ENCODE results near the gene TNFAIP1.
"Not testable (repeated sequence)": the region's sequence is repeated elsewhere in the genome, so short reads cannot be mapped to it uniquely, and the experiment has no call there.

The TNFAIP1 gene, protein sequence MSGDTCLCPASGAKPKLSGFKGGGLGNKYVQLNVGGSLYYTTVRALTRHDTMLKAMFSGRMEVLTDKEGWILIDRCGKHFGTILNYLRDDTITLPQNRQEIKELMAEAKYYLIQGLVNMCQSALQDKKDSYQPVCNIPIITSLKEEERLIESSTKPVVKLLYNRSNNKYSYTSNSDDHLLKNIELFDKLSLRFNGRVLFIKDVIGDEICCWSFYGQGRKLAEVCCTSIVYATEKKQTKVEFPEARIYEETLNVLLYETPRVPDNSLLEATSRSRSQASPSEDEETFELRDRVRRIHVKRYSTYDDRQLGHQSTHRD

DNA sequence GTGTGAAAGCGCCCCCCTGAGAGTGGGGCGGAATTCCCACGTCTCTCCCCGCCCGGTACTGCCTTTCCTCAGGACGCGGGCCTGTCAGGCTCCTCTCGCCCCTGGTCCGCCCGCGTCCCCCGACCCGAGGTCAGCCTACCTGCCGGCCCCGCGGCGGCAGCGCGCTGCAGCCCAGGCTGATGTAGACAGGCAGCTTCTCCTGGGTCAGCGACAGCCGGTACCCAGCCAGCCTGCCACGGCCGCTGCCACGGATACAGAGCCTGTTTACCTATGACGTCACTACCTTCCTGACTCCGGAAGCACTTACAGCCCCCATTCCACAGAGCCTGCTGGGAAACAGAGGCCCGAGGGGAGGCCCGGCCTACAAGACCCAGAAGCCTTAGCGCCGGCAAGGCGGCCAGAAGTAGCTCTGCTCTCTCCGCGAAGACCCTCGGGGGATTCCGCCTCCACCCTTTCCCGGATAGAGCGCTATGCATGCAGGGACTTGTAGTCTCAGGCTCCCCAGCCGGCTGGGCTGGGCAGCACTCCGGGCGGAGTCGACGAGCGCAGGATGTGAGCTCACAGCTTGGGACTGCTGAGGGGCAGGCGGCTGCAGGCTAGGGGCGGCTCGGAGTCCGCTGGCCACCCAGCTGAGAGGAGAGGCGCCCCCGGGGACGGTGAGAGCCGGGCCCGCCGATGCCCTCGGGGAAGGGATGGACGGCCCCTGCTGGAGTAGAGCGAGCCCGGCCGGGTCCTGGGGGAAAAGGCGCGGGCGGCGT is at the start of gene TNFAIP1, which contains the start of gene IFT20:
TNFAIP1 (plus strand) TSS at position 561 of the 758 bp plus-strand sequence. CDS start 3,761 bp downstream, outside the sequence.
IFT20 (minus strand) TSS at position 272 of the 758 bp plus-strand sequence. CDS start 3,487 bp downstream, outside the sequence.
- DNase-seq, result peak; percentile 99

DNA sequence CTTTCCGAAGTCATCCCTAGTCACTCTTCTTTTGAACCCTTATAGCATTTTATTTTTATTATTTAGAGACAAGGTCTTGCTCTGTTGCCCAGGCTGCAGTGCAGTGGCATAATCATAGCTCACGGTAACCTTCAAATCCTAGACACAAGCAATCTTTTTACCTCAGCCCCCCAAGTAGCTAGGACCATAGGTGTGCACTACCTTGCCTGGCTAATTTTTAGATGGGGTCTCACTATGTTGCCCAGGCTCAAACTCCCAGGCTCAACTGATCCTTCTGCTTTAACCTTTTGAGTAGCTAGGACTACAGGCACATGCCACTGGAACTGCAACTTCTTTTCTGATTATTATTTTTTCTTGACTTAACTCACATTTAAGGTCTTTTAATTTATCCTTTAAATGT is 49.6 kb upstream of the TNFAIP1 start:
- DNase-seq, result no peak

DNA sequence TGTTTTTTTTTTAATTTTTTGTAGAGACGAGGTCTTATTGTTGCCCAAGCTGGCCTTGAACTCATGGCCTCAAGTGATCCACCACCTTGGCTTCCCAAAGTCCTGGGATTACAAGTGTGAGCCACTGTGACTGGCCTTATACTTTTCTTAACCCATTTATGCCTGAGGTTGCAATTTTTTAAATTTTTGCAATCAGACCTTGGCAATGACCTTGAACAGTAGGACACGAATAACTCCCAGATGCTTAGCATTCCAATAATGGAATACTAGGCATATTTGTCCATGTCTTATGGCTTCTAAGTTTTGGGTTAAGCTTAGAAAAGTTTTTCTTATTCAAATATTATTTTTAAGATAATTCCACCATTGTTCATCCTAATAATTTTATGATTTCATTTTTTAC is 44.9 kb upstream of the TNFAIP1 start:
- no peak for DNase-seq

DNA sequence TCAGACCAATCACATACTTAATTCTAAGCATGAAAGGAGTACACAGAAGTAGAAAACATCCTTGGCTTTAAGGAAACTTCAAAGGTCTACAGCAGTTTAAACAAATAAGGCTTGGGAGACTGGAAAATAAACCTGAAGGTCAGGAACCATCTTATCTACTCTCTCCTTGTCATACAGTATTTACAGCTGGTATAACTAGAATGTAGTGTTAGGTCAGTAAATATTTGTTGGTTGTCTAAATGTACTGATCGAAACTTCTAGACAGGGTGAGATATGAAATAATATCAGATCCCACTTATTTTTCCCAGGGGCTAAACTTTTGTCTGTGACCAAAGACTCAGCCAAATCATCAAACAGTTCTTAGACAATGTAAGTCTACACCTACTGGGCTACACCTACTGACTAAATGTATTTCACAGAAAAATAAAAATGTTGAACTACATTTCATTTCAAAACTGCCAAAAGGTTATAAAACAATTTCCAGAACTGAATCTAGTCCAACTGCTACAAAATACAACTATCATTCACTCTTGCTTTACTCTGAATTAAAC is 43.7 kb upstream of the TNFAIP1 start:
- no peak for DNase-seq

DNA sequence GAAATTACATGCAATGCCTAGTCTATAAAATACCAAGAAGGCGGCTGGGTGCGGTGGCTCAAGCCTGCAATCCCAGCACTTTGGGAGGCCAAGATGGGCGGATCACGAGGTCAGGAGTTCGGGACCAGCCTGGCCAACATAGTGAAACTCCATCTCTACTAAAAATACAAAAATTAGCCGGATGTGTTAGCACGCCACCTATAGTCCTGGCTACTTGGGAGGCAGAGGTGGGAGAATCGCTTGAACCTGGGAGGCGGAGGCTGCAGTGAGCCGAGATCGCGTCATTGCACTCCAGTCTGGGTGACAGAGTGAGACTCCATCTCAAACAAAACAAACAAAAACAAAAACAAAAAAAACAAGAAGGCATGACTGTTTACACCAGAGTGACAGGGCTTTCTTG is 42.7 kb upstream of the TNFAIP1 start:
- DNase-seq, result not testable (repeated sequence)

DNA sequence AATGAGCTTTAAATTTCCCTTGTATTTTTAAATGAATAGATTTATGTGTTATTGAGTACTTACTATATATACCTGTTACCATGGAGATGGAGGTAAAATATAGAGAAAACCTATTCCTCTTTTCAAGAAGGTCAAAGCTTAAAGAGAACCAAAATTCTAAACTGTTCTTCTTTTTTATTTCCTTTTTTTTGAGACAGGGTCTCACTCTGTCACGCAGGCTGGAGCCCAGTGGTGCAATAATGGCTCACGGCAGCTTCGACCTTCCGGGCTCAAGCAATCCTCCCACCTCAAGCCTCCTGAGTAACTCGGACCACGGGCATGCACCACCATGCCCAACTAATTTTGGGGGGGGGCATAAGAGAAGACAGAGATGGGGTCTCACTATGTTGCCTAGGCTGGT is 41.6 kb upstream of the TNFAIP1 start:
- no peak for DNase-seq

DNA sequence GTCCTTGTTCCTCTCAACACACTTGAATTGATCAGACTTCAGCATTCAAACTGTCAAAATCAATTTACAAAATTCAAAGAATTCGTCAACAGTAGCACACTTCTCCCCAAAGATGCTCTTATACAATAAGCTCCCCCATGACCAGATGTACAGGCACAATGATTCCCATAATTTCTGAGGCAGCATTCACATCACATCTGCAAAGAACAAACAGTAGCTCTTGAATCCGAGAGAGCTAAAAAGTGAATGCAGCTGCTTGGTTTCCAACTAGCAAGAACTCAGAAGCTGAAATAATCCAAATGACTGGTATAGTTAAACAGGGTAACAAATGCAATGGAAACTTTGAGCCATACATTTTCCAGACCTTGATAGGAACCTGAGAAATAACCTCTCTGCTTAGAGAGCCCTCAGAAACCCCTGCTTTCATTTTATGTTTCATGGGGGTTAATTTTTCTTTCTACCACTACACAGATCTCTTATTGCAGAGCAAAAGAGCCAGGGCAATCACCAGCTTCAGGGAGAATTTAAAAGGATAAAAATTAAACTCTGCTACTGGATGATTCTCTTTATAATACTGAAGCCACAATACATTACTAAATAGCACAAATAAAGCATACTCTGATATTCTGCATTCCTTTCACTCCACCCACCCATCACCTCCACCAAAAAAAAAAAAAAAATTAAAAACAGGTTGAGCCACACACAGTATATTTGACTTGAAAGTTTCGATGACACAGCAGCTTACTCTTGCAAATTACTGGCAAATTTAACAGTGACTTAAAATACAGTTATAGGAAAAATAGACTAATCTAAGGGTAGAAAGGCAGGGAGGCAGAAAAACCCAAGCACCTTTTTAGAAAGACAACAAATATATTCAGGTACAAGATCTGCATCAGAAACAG is 39.6 kb upstream of the TNFAIP1 start:
- DNase-seq, result no peak

DNA sequence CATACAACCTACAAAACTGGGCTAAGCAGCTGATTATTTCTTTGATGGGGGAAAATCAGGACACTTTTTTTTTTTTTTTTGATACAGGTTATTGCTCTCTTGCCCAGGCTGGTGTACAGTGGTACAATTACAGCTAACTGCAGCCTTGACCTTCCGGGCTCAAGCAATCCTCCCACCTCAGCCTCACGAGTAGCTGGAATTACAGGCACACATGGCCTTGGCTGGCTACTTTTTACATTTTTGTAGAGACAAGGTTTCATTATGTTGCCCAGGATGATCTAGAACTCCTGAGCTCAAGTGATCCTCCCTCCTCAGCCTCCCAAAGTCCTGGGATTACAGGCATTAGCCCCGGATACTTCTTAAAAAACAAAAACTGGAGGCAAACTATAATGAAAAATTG is 37.1 kb upstream of the TNFAIP1 start:
- DNase-seq, result no peak

DNA sequence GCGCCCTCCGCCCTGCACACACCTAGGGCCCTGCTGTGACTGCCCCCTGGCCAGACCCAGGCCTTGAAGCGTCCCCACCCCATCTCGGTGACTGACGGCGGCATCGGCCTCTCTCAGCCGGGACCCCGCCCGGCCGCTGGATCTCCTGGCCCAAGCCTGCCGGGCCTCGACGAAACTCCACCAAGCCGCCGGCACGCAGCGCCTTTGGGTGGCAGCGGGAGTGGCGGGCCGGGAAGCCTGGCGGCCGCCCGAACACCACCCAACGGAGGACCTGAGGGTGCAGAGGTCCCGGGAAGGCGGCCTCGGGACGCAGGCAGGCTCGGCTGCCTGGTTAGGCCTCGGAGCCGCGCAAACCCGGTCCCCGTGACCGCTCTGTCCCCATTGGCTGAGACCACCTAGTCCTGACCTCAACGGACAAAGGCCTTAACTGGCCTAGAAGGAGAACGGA is 28.6 kb upstream of the TNFAIP1 start:
- DNase-seq, result no peak

DNA sequence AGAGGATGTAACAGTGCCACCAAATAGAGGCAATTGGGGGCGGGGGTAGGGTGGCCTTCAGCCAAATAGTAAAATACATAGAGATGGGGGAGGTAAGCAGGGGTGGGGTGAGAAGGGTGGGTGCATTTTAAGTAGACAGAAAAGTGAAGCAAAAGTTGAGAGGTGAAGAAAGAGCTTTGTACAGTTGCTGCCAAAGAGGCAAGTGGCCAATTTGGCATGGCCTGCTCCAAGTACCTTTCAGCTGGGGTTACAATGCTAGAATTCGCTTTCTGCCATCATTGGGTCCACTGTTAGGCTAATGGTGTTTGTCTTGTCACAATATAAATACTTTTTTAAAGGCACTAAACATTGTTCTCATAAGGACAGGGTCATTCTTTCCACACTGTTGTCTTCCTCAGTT is 21.7 kb upstream of the TNFAIP1 start:
- DNase-seq, result no peak

DNA sequence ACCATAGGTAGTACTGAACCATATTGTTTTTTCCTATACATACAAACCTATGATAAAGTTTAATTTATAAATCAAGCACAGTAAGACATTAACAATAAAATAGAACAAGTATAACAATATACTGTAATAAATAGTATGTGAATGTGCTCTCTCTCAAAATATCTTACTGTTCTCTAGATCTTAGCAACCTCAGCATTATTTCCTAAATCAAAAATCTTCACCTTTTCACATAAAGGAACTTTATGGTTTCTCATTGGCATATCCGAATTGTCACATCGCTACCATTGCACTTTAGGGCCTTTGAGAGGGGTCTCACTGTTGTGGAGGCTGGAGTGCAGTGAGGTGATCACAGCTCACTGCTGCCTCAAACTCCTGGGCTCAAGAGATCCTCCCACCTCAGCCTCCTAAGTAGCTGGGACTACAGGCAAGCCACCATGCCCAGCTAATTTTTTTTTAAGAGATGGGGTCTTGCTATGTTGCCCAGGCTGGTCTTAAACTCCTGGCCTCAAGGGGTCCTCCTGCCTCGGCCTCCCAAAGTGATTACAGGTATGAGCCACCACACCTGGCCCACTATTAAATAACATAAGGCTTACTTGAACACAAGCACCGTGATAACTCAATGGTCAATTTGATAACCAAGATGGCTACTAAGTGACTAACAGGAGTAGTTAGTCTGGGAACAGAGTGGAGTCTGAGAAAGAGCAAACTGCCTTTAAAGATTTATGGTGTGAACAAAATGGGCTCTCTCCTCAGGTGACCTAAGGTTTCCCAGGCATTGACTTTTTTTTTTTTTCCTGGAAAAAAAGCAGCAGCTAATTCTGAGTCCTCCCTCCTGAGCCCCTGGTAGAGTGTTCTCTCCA is 19.5 kb upstream of the TNFAIP1 start:
- no peak for DNase-seq

DNA sequence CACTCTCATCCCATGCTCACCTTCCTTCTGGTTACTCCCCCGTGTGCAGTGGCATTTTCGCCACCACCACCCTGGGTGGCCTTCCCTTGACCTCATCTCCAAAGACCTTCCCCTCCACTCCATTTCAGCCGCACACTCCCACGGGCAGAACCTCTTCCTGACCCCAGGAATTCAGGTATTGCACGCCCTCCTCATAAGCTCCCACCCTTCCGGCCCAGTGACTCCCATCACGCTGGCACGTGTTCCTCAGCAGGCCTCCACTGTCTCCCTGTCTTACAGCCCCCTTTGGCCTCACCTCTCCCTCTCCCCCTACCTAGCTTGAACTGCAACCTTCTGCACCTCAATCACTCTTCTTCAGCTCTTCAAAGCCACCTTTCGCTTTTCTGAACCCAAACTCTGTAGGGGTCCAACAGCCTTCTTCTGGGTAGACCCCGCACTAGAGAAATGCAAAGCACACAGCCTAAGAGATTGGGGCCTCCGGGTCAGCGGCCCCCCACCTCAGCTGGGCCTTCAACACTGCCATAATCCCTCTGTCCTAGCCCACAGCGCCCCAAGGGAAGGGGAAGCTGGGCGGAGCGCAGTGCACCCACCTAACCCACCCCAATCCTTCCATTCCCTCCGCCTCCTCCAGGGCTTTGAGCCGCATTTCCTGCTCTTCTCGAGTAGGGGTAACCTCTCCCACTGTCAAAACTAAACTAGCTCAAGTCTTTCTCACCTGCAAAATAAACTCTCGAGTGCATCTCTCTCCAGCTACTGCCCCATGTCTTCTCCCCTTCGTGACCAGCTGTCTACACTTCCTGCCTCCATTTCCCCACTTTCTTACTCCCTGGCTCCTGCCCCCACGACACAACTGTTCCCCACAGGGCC is 18.2 kb upstream of the TNFAIP1 start:
- DNase-seq, result no peak

DNA sequence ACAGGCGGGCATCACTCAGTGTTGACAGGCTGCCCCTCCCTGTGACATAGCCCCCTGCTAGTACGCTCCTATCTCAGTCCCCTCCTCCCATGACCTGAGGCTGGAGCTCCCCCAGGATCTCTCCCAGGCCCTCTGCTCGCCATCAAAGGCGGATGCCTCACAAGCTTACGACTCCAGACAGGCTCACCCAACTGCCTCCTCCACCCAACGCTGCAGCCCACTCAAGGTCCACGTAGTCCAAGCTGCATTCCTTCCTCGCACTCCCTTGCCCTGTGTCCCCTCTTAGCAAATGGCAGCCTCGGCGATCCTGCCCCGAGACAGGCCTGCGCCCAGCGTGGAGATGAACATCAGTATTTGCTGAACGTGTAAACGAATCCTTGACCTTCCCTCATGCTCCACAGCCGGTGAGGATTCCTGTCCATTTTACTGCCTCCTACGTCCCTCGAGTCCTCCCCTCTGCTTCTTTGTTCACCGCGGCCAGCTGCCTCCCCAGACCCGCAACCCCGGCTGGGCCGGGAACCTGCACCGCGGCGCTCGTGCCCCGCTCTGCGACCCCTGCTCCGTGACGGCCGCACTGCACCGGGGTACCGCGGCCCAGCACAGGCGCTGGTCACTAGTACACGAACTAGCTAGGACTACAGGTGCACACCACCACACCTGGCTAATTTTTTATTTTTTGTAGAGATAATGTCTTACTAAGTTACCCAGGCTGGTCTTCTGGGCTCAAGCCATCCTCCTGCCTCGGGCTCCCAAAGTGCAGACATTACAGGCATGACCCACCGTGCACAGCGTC is 17.4 kb upstream of the TNFAIP1 start:
- DNase-seq, result no peak

DNA sequence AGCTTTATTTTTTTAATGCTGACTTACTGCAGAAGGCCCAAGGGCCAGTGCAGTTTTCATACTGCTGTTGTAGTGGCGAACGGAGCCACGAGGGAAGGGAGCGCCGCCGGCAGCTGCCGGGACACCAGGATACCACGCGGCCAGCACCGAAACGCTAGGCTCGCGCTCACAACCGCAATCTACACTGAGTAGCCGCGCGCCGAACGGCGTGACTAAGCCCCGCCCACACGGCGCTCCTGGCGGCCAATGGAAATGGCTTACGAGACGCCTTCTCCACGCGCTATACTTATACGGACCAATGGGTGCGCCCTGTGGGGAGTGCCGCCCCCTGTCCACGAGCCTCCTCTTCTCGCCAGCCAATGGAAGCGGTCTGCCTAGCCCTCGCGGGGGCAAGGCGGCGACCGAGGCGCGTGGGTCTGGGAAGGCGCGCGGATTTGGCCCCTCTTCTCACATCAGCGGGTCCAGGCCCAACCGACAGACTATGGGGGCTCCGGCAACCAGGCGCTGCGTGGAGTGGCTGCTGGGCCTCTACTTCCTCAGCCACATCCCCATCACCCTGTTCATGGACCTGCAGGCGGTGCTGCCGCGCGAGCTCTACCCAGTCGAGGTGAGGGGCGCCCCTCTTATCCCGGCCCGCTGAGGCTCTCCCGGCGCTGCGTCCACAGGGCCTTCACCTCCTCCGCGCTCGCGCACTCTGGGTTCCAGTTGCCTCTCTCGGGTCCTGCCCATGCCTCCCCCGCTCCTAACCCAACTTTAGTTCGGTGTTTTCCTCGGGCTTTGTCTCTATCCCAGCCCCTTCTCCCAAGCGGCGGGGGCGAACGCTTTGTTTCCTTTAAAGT is 16.6 kb upstream of the TNFAIP1 start, which contains the start of gene TMEM97:
TMEM97 (plus strand) TSS at position 442 of the 839 bp plus-strand sequence; CDS start at position 482, 40 bp downstream.
- peak; percentile 98 for DNase-seq

DNA sequence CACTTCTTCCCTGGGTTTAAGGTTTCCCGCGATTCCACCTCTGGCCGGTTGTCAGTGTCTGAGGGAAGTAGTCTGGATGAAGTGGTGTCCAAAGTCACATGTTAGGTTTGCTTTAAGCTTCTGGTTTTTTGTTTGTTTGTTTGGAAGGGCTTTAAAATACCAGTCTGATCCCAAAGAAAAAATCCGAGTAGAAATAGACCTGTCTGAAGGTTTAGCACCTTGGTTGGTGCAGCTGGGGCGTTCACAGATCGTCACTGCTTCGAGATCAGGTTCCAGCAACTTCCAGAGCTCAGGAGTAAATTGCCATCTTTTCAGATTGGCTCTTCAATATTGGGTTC is 16.0 kb upstream of the TNFAIP1 start:
- no peak for DNase-seq

DNA sequence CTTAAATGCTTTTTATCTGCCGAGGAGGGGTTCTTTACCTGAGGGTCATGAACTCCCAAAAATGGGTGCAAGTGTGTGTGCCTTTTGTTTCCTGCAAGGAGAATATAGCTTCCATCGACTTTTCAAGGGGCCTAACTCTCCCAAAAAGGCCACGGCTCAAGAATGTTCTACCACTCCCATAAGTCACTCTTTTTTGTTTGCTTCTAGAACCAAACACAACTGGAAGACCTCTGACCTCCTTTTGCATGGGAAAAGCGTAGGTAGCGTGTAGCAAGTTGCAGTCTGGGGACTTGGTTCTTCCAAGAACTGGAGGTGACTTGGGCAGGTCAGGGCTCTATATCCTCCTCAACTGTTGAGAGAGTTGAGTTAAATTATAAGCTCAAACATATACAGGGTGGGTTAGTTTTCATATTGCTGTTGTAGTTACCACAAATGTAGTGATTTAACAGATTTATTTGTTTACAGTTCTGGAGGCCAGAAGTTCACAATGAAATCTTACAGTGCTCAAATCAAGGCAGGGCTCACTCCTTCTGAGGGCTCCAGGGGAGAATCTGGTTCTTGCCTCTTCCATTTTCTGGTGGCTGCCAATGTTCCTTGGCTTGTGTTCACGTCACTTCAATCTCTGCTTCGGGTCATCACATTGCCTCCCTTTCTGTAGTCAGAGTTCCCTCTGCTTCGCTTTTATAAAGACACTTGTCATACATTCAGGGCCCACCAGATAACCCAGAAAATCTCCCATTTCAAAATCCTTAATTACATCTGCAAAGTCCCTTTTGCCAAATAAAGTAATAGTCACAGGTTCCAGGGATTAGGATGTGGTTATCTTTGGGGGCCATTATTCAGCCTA is 15.1 kb upstream of the TNFAIP1 start:
- DNase-seq, result no peak

DNA sequence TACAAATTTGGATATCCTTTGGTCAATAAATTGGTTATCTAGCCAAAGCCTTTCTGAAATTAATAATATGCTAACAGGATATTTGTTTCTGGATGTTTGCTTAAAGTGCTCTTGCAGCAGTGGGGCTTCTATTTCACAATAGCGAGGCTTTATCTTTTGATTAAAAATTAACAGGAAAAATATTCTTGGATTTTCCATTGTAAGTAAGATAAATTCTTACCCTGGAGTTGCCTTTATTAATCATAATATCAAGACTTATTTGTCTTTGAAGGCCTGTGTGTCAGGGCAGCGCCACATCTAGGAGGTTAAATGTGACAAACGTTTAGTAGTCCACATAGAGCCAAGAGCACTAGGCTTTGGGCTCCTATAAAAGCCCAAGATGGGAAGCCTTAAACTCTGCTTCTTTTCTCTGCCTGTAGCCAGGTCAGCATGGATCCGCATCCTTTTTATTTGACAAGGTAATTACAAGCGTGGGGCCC is 11.3 kb upstream of the TNFAIP1 start:
- DNase-seq, result no peak

DNA sequence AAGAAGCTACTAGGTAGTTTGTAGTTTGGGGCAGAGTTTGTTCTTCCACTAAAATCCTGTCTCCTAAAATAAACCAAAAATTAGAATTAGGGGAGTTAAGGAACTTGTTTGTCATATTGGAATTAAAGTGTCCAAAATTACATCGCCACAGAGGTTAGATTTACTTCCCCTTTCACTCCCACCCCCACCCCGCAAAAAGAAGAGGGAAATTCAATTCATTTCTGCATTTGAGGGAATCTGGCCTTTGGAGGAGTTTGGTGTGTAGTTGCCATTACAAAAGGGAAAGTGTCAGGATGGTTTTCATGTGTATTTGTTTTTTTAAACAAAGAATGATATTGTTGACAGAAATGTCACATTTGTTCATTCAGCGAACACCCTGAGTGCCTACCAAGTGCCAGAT is 10.8 kb upstream of the TNFAIP1 start:
- DNase-seq, result no peak
